GM23248 (cell line): ENCODE results near the gene KCNH6. TPM values are rescaled to one million over a fixed set of nuclear protein-coding genes. Genes with fewer than 3 reads are reported as not detected.

Source experiments
- DNase-seq: peaks from one replicate; pipeline ENCODE4 v3.0.0-alpha.2; 2015
- H2AFZ ChIP-seq: fragments of 200-600 bp; sonication (generic); 2 replicates; pipeline ENCODE4 v1.6.1; 2016; ENCODE audit warnings: antibody characterized with exemption
- H3F3A ChIP-seq: fragments of 200-600 bp; sonication (generic); 2 replicates; pipeline ENCODE4 v1.6.1; 2016; ENCODE audit warnings: mild to moderate bottlenecking, antibody characterized with exemption, mixed run types; ENCODE audit not compliant: insufficient read depth
- H3K27ac ChIP-seq: fragments of 200-600 bp; sonication (generic); 2 replicates; pipeline ENCODE4 v1.5.1; 2016; ENCODE audit warnings: mild to moderate bottlenecking
- H3K27me3 ChIP-seq: fragments of 200-600 bp; sonication (generic); replicated peaks from 2 replicates; pipeline ENCODE4 v1.6.1; 2016; ENCODE audit warnings: mild to moderate bottlenecking; ENCODE audit not compliant: insufficient read depth
- H3K36me3 ChIP-seq: fragments of 200-600 bp; sonication (generic); 2 replicates; pipeline ENCODE4 v1.6.1; 2016; ENCODE audit warnings: low read depth, mild to moderate bottlenecking
- H3K4me1 ChIP-seq: fragments of 200-600 bp; sonication (generic); 2 replicates; pipeline ENCODE4 v1.6.1; 2016; ENCODE audit warnings: mild to moderate bottlenecking; ENCODE audit not compliant: insufficient read depth
- H3K4me2 ChIP-seq: fragments of 200-600 bp; sonication (generic); one replicate; pipeline ENCODE4 v1.6.1; 2016; ENCODE audit warnings: mild to moderate bottlenecking; ENCODE audit not compliant: unreplicated experiment
- H3K4me3 ChIP-seq: fragments of 200-600 bp; sonication (generic); 2 replicates; pipeline ENCODE4 v1.5.1; 2016; ENCODE audit warnings: mild to moderate bottlenecking
- H3K79me2 ChIP-seq: fragments of 200-600 bp; sonication (generic); 2 replicates; pipeline ENCODE4 v1.6.1; 2016; ENCODE audit warnings: mild to moderate bottlenecking; ENCODE audit not compliant: insufficient read depth
- H3K9ac ChIP-seq: fragments of 200-600 bp; sonication (generic); 2 replicates; pipeline ENCODE4 v1.6.1; 2016; ENCODE audit warnings: mild to moderate bottlenecking
- H3K9me2 ChIP-seq: fragments of 200-600 bp; sonication (generic); 2 replicates; pipeline ENCODE4 v1.6.1; 2016; ENCODE audit warnings: mixed run types, mild to moderate bottlenecking, moderate library complexity; ENCODE audit not compliant: insufficient read depth
- H3K9me3 ChIP-seq: fragments of 200-600 bp; sonication (generic); one replicate; pipeline ENCODE4 v1.6.1; 2017; ENCODE audit warnings: low read depth
- H4K20me1 ChIP-seq: fragments of 200-600 bp; sonication (generic); 2 replicates; pipeline ENCODE4 v1.6.0; 2016; ENCODE audit not compliant: insufficient read depth
- EZH2 ChIP-seq: fragments of 200-600 bp; sonication (generic); IDR thresholded peaks from 2 replicates; pipeline ENCODE4 v1.6.1; 2018; ENCODE audit warnings: antibody characterized with exemption, mild to moderate bottlenecking; ENCODE audit not compliant: insufficient read depth, poor library complexity, severe bottlenecking
- EZH2phosphoT487 ChIP-seq: fragments of 200-600 bp; sonication (generic); IDR thresholded peaks from 2 replicates; pipeline ENCODE4 v1.6.1; 2018; ENCODE audit warnings: antibody characterized with exemption, moderate library complexity, mild to moderate bottlenecking, low read depth; ENCODE audit not compliant: insufficient read depth
- WGBS, 2 experiments: methylation state at CpG; one replicate each; pipeline ENCODE4 v1.1.6; 2015 to 2017; ENCODE audit warnings: low lambda C conversion rate in 2 of 2, low coverage in 1 of 2; ENCODE audit errors: missing lambda C conversion rate in 2 of 2; 5-methylcytosine and 5-hydroxymethylcytosine counted together
- in situ Hi-C: fragments of 300-500 bp; cut with MboI; formaldehyde crosslinking; loops from 2 replicates; pipeline ENCODE4 v1.15.0; 2020
- polyA plus RNA-seq: library from polyadenylated mRNA; unstranded; fragments of >200 nt; fragmentation: Nextera tagmentation; extraction: Ambion mirVana; gene quantifications from 2 replicates; pipeline ENCODE4 v1.2.1, GENCODE V29; 2016
- total RNA-seq: library from RNA; depleted of rRNA; stranded (reverse); fragments of >200 nt; shearing (Covaris generic); gene quantifications from 2 replicates; pipeline ENCODE4 v1.2.3, GENCODE V29; 2014

The KCNH6 gene
- total and polyA plus RNA-seq, 2 experiments from 2014 or later: not detected

- Histone ChIP-seq H2AFZ (no peak overlapping the region), H3K36me3 (no peaks in the 10 kb centered on the region), H3K27ac (no peak overlapping the region), H3K27me3 (no peaks in the 10 kb centered on the region), H3K9me3 (no peaks in the 10 kb centered on the region), H3K9me2 (no peaks in the 10 kb centered on the region), H3K9ac (no peak overlapping the region), H3K79me2 (peaks cover 12% of the 10 kb centered on the region), H3K4me3 (no peak overlapping the region), H3K4me2 (no peak overlapping the region), H3F3A (peaks cover 3% of the 10 kb centered on the region), H3K4me1 (0 out of 2 replicates have a peak, but pooled peaks cover 4% of the 10 kb centered on the region), H4K20me1 (no peaks in the 10 kb centered on the region)
- TF ChIP-seq EZH2: no peak
- no peak for TF ChIP-seq EZH2phosphoT487
- in situ Hi-C loops: no loop called here
- DNase-seq: no peak
- 77 to 81% methylated on average over 9 of the region's 9 CpGs for WGBS, 2 experiments
Measured at GRCh38 chr17:63546308-63547082, 23.3 kb downstream of the KCNH6 start.

- Histone ChIP-seq H3K4me3 (no peak overlapping the region), H3F3A (peaks cover 7% of the 10 kb centered on the region), H4K20me1 (0 out of 2 replicates have a peak, but pooled peaks cover 2% of the 10 kb centered on the region), H3K27ac (no peak overlapping the region), H3K4me2 (no peak overlapping the region), H3K79me2 (peaks cover 18% of the 10 kb centered on the region), H3K27me3 (no peaks in the 10 kb centered on the region), H3K9me2 (no peaks in the 10 kb centered on the region), H3K36me3 (no peaks in the 10 kb centered on the region), H2AFZ (no peak overlapping the region), H3K4me1 (peaks cover 6% of the 10 kb centered on the region; the same call in 1 of the 2 replicates), H3K9me3 (no peaks in the 10 kb centered on the region), H3K9ac (no peak overlapping the region)
- TF ChIP-seq EZH2phosphoT487: no peak
- no peak for TF ChIP-seq EZH2
- no peak for DNase-seq
- in situ Hi-C loops: no loop called here
- WGBS, 2 experiments: 61 to 67% methylated on average over 5 of the region's 5 CpGs
Measured at GRCh38 chr17:63547083-63547523, 23.9 kb downstream of the KCNH6 start.

DNA sequence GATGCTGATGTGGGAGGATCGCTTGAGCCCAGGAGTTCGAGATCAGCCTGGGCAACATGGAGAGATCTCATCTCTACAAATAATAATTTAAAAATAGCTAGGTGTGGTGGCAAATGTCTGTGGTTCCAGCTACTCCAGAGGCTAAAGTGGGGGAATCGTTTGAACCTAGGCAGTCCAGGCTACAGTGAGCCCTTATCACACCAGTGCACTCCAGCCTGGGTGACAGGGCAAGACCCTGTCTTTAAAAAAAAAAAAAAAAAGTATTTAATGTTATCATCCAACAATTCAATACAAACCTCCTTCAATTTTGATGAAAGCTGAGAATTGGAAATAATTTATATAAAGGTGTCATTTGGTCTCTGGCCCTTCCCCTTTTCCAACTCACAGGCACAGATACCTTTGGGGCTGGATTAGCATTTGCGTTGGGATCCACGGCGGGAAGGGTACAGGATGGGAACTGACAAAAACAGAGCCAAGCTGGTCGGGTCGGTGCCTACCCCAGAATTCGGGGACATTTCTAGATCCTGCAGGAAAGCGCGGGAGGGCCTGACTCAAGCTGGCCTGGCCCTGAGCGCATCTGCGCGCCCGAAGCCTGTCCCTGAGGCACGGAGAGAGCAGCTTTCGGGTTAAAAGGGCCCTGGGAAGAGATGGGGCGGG, 26.3 kb downstream of the KCNH6 start:
- Histone ChIP-seq H3F3A (peaks cover 14% of the 10 kb centered on the region), H3K4me1 (peaks cover 20% of the 10 kb centered on the region), H3K9ac (peak overlapping the region; percentile 83), H3K36me3 (no peaks in the 10 kb centered on the region), H3K27me3 (no peaks in the 10 kb centered on the region), H3K4me3 (peak overlapping the region; percentile 82), H4K20me1 (peaks cover 18% of the 10 kb centered on the region; the same call in 1 of the 2 replicates), H3K9me2 (no peaks in the 10 kb centered on the region), H3K4me2 (peak overlapping the region; percentile 86), H3K27ac (peak overlapping the region; percentile 72), H3K9me3 (no peaks in the 10 kb centered on the region), H2AFZ (peak overlapping the region; percentile 94), H3K79me2 (peaks cover 41% of the 10 kb centered on the region)
- in situ Hi-C loops: no loop called here
- no peak for TF ChIP-seq EZH2phosphoT487
- TF ChIP-seq EZH2: no peak
- 19 to 20% methylated on average over 18 of the region's 18 CpGs for WGBS, 2 experiments
- no peak for DNase-seq

DNA sequence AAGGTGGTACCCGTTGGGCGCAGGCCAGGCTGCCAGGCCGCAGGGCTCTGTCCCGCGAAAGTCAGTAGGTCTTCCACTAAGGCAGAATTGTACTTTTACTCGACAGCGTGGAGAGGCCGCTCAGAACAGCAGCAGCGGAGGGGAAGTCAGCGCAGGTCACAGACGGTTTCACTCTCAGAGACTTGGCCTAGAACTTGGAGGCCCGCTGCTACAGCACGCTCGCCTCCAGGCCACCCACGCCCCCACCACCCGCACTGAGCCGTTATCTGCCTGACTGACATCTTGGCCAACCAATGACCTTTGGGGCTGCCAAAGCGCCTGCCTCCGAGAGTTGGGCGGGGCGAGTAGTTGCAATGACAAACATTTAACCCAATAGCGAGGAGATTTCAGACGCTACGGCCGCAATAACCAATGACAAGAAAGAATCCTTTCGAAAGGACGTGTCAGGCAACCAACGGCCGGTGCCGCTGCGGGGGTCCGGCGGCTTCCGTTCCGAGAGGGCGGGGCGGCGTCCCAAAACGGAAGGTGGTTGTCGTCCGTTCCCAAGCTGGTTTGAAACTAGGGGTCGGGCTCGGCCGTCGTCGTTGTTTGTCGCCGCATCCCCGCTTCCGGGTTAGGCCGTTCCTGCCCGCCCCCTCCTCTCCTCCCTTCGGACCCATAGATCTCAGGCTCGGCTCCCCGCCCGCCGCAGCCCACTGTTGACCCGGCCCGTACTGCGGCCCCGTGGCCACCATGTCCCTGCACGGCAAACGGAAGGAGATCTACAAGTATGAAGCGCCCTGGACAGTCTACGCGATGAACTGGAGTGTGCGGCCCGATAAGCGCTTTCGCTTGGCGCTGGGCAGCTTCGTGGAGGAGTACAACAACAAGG, 27.0 kb downstream of the KCNH6 start, which contains the start of gene DCAF7:
Gene DCAF7 (plus strand): TSS at position 532 of the 871 bp plus-strand sequence. CDS start 201 bp downstream, at position 733.
- no peaks in the 10 kb centered on the region for H3K27me3 ChIP-seq
- peaks cover 26% of the 10 kb centered on the region for H4K20me1 ChIP-seq
- peak within 1 kb of the TSS; percentile 94 for H2AFZ ChIP-seq
- TF ChIP-seq EZH2 (no peak), EZH2phosphoT487 (no peak)
- WGBS, 2 experiments: 0% methylated on average over 64 to 65 of the region's 72 CpGs
- peak within 1 kb of the TSS; percentile 82 for H3K4me3 ChIP-seq
- no peaks in the 10 kb centered on the region for H3K9me2 ChIP-seq
- H3F3A ChIP-seq: peaks cover 14% of the 10 kb centered on the region
- no peaks in the 10 kb centered on the region for H3K9me3 ChIP-seq
- DNase-seq: peak; percentile 100
- peaks cover 48% of the 10 kb centered on the region for H3K79me2 ChIP-seq
- H3K36me3 ChIP-seq: no peaks in the 10 kb centered on the region
- peak within 1 kb of the TSS; percentile 90 for H3K9ac ChIP-seq
- H3K27ac ChIP-seq: peak within 1 kb of the TSS; percentile 82
- in situ Hi-C loops: no loop called here
- H3K4me1 ChIP-seq: peaks cover 20% of the 10 kb centered on the region
- H3K4me2 ChIP-seq: peak within 1 kb of the TSS; percentile 99
